Adipocyte (in vitro differentiated cells): Measurements from ENCODE around the gene RPGRIP1.
"Not testable (repeated sequence)": the region's sequence is repeated elsewhere in the genome, so short reads cannot be mapped to it uniquely, and the experiment has no call there.

Experiments used
- DNase-seq: peaks from one replicate; pipeline ENCODE4 v3.0.0-alpha.2; 2015; ENCODE audit warnings: low read depth
- H3K27me3 ChIP-seq: replicated peaks from 2 replicates; pipeline ENCODE4 v1.7.0; 2013; ENCODE audit warnings: mild to moderate bottlenecking, low read length, moderate library complexity; ENCODE audit not compliant: control insufficient read depth, insufficient read depth
- H3K36me3 ChIP-seq: 2 replicates; pipeline ENCODE4 v1.7.0; 2013; ENCODE audit warnings: low read length, mild to moderate bottlenecking, moderate library complexity; ENCODE audit not compliant: control insufficient read depth, insufficient read depth, severe bottlenecking
- H3K4me1 ChIP-seq: 2 replicates; pipeline ENCODE4 v1.7.0; 2013; ENCODE audit warnings: mild to moderate bottlenecking, low read length, moderate library complexity; ENCODE audit not compliant: control insufficient read depth, insufficient read depth
- H3K4me3 ChIP-seq: 2 replicates; pipeline ENCODE4 v1.7.0; 2013; ENCODE audit warnings: mild to moderate bottlenecking, low read length, moderate library complexity
- H3K9ac ChIP-seq: 2 replicates; pipeline ENCODE4 v1.7.0; 2013; ENCODE audit warnings: mild to moderate bottlenecking, low read length, moderate library complexity
- H3K9me3 ChIP-seq: 2 replicates; pipeline ENCODE4 v1.7.0; 2013; ENCODE audit warnings: mild to moderate bottlenecking, low read length, moderate library complexity; ENCODE audit not compliant: control insufficient read depth

Gene RPGRIP1

DNA sequence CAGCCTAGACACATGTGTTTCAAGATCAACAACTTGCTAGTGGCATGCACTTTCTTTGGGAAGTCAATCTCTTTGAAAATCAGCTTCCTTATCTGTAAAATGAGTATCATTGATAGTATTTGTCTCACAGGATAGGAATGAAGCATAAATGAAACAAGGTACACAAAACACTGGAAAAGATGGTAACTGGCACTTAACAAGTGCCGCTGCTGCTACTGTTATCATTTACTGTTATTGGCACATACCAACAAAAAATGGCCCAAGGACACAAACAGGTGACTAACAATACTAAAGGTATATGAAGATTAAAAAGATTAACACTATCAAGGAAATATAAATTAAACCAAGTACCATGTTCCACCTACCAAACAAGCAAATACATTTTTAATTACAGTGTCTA, 31.5 kb upstream of the RPGRIP1 start:
- H3K9me3 ChIP-seq, result no peaks in the 10 kb centered on the region
- H3K9ac ChIP-seq, result no peak overlapping the region
- H3K4me3 ChIP-seq, result no peak overlapping the region
- peaks cover 42% of the 10 kb centered on the region for H3K4me1 ChIP-seq
- H3K27me3 ChIP-seq, result no peaks in the 10 kb centered on the region
- DNase-seq, result no peak
- H3K36me3 ChIP-seq, result peaks cover 87% of the 10 kb centered on the region

DNA sequence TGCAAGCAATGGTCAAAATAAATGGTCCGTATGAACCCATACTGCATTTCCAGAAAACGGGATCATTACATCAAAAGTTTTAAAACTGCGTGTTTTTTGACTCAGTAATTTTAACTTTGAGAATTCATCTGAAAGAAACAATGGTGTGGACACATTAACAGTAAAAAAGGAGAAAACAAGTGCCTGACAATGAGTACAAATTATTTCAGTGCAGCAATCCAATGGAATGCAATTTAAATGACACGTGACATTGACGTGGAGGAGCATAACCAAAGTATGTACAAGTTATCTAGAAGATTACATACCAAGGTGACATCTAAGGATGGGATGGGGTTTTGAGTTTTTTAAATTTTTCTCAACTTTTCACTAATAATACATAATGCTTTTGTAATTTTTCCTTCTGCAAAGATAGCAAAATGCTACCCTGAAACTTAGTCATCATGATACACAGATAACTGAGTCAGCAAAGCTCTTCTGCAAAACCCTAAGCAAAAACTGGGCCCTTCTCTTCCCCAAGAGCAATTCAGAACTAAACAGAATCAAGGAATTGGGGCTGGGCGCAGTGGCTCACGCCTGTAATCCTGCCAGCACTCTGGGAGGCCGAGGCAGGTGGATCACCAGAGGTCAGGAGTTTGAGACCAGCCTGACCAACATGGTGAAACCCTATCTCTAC, 31.0 kb upstream of the RPGRIP1 start:
- peaks cover 37% of the 10 kb centered on the region for H3K4me1 ChIP-seq
- no peak for DNase-seq
- H3K9me3 ChIP-seq, result no peaks in the 10 kb centered on the region
- no peak overlapping the region for H3K4me3 ChIP-seq
- H3K9ac ChIP-seq, result no peak overlapping the region
- no peaks in the 10 kb centered on the region for H3K27me3 ChIP-seq
- peaks cover 87% of the 10 kb centered on the region for H3K36me3 ChIP-seq

DNA sequence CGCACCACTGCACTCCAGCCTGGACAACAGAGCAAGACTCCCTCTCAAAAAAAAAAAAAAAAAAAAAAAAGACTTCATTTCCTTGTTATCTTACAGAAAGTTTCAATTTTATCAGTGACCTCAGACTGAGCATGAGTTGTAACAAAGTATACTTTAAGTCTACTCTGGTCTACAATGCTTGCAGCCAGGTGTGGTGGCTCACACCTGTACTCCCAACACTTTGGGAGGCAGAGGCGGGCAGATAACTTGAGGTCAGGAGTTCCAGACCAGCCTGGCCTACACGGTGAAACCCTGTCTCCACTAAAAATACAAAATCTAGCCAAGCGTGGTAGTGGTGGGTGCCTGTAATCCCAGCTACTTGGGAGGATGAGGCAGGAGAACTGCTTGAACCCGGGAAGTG, 28.7 kb upstream of the RPGRIP1 start:
- no peak for DNase-seq
- H3K4me3 ChIP-seq, result no peak overlapping the region
- H3K4me1 ChIP-seq, result peaks cover 35% of the 10 kb centered on the region
- H3K9me3 ChIP-seq, result no peaks in the 10 kb centered on the region
- peaks cover 81% of the 10 kb centered on the region for H3K36me3 ChIP-seq
- no peak overlapping the region for H3K9ac ChIP-seq
- no peaks in the 10 kb centered on the region for H3K27me3 ChIP-seq

DNA sequence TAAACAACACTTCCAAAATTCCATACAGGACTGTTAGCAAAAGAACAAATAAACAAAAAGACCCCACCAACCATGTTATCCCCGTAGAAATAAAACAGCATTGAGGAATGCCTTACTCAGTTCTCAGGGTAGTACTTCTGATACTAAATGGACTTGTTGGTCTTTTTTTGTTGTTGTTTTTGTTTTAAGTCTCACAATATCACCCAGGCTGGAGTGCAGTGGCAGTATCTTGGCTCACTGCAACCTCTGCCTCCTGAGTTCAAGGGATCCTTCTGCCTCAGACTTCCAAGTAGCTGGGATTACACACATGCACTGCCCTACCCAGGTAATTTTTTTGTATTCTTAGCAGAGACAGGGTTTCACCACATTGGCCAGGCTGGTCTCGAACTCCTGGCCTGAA, 27.7 kb upstream of the RPGRIP1 start:
- no peak overlapping the region for H3K4me3 ChIP-seq
- no peaks in the 10 kb centered on the region for H3K27me3 ChIP-seq
- H3K36me3 ChIP-seq, result peaks cover 83% of the 10 kb centered on the region
- no peak for DNase-seq
- no peak overlapping the region for H3K9ac ChIP-seq
- H3K4me1 ChIP-seq, result peaks cover 36% of the 10 kb centered on the region
- no peaks in the 10 kb centered on the region for H3K9me3 ChIP-seq

DNA sequence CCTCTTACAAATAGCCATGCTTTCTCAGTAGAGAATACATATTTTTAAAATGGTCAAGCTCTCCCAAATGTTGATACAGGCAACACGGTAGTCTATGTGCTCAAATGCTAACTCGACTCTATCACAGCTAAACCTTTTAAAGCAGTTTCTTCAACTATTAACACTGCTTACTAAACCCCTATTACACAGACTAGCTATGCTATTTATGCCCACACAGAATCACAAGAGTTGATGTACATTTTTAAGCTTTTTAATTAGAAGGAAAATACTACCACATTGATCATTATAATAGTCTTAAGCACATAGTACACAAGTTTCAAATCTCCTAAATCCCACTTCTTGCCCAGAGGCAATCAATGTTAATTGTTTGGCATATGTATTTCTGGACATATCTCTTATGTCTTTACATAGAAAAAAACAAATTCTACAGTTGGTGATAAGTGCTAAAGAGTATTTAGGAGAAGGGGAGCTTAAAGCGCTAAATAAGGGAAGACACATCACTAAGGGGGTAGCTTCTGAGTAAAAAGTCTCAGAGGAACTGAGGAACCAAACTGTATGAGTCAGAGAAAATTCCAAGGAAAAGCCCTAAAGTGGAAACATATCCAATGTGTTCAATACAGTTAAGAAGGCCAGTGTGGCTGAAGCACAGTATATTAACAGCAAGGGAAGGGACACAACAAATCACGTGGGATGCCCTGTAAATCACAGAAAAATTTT, 24.3 kb upstream of the RPGRIP1 start:
- DNase-seq, result peak; percentile 62
- Histone ChIP-seq H3K27me3 (no peaks in the 10 kb centered on the region), H3K9me3 (no peaks in the 10 kb centered on the region), H3K4me1 (peaks cover 49% of the 10 kb centered on the region), H3K9ac (peak overlapping the region; percentile 31), H3K36me3 (peaks cover 73% of the 10 kb centered on the region), H3K4me3 (peak overlapping the region; percentile 21)

- H3K4me3 ChIP-seq, H3K27me3 ChIP-seq, DNase-seq, H3K9ac ChIP-seq, H3K9me3 ChIP-seq: not testable (repeated sequence)
- peaks cover 73% of the 10 kb centered on the region for H3K36me3 ChIP-seq
- peaks cover 51% of the 10 kb centered on the region for H3K4me1 ChIP-seq
These were observed 23.8 kb upstream of the RPGRIP1 start for GRCh38 chr14:21256102-21256447.

GRCh38 chr14:21256539-21257393, 23.1 kb upstream of the RPGRIP1 start:
- Histone ChIP-seq H3K36me3 (peaks cover 73% of the 10 kb centered on the region), H3K9me3 (no peaks in the 10 kb centered on the region), H3K27me3 (no peaks in the 10 kb centered on the region), H3K4me3 (peak overlapping the region; percentile 56), H3K9ac (no peak overlapping the region), H3K4me1 (peaks cover 58% of the 10 kb centered on the region)
- DNase-seq, result peak; percentile 36

GRCh38 chr14:21257394-21257909, 22.4 kb upstream of the RPGRIP1 start:
- Histone ChIP-seq H3K9ac (peak overlapping the region; percentile 25), H3K27me3 (no peaks in the 10 kb centered on the region), H3K4me1 (peaks cover 65% of the 10 kb centered on the region), H3K36me3 (peaks cover 73% of the 10 kb centered on the region), H3K4me3 (peak overlapping the region; percentile 56), H3K9me3 (no peaks in the 10 kb centered on the region)
- peak; percentile 61 for DNase-seq

GRCh38 chr14:21258005-21258888, 21.6 kb upstream of the RPGRIP1 start:
- no peak for DNase-seq
- peaks cover 72% of the 10 kb centered on the region for H3K4me1 ChIP-seq
- no peaks in the 10 kb centered on the region for H3K9me3 ChIP-seq
- peaks cover 73% of the 10 kb centered on the region for H3K36me3 ChIP-seq
- no peak overlapping the region for H3K9ac ChIP-seq
- no peaks in the 10 kb centered on the region for H3K27me3 ChIP-seq
- H3K4me3 ChIP-seq, result peak overlapping the region; percentile 41

GRCh38 chr14:21258889-21259787, 20.7 kb upstream of the RPGRIP1 start:
- no peak for DNase-seq
- no peaks in the 10 kb centered on the region for H3K27me3 ChIP-seq
- no peak overlapping the region for H3K9ac ChIP-seq
- peak overlapping the region; percentile 41 for H3K4me3 ChIP-seq
- H3K9me3 ChIP-seq, result no peaks in the 10 kb centered on the region
- peaks cover 72% of the 10 kb centered on the region for H3K36me3 ChIP-seq
- peaks cover 81% of the 10 kb centered on the region for H3K4me1 ChIP-seq
